HepG2 (cell line): Measurements from ENCODE around the gene USP24. TPM values are rescaled to one million over a fixed set of nuclear protein-coding genes. Genes with fewer than 3 reads are reported as not detected.

Experiments
- NFATC3 ChIP-seq: sonication (generic); formaldehyde crosslinking; IDR thresholded peaks from 2 replicates; pipeline ENCODE4 v1.5.1; 2020; ENCODE audit warnings: mild to moderate bottlenecking, missing genetic modification reagents
- SMC3 ChIP-seq: IDR thresholded peaks from 2 replicates; pipeline ENCODE4 v1.6.1; 2011; ENCODE audit warnings: low read length, improper control_type of control experiment
- ZBTB20 ChIP-seq: sonication (generic); formaldehyde crosslinking; IDR thresholded peaks from 2 replicates; pipeline ENCODE4 v1.8.1; 2023; ENCODE audit warnings: missing genetic modification reagents, low read depth, mild to moderate bottlenecking, borderline replicate concordance
- ZBTB40 ChIP-seq, 2 experiments: fragments of 450-650 bp in 1 of 2; sonication (generic) in 1 of 2; formaldehyde crosslinking in 1 of 2; IDR thresholded peaks; 2 replicates each; pipeline versions ENCODE4 v1.6.1 to v1.8.0; 2016 to 2022; ENCODE audit warnings: antibody characterized with exemption in 1 of 2, mild to moderate bottlenecking in 1 of 2, missing genetic modification reagents in 1 of 2
- polyA plus RNA-seq, 8 experiments: library from polyadenylated mRNA; depleted of rRNA in 3 of 8; stranded (reverse) in 7 of 8; unstranded in 1 of 8; fragments of >200 nt; fragmentation: Illumina TruSeq in 4 of 8; extraction: Trizol in 4 of 8; gene quantifications; 2 replicates each; pipeline versions ENCODE4 v1.2.1 to v1.2.3, GENCODE V29; 2011 to 2016; ENCODE audit warnings: low read depth in 4 of 8, missing spikeins in 1 of 8, mixed read lengths in 1 of 8; ENCODE audit not compliant: insufficient read depth in 1 of 8
- total RNA-seq, 5 experiments: library from RNA; depleted of rRNA; stranded (reverse); fragments of >200 nt; fragmentation: Illumina TruSeq; extraction: Trizol; gene quantifications; 2 replicates each; pipeline ENCODE4 v1.2.3, GENCODE V29; 2016; ENCODE audit warnings: low read depth in 1 of 5

Gene USP24
- total and polyA plus RNA-seq, 2 of the 13 experiments (the other 11 are each of a cell fraction or from before 2014, with no cell fraction given) = 18.8 to 47.6 TPM

GRCh38 chr1:55140546-55140983, 74.6 kb downstream of the USP24 start (continued):
- TF ChIP-seq ZBTB40 (IDR thresholded peaks at IDR 0.05) (no peak), ZBTB40 (CRISPR knock-in tag; IDR thresholded peaks at IDR 0.05) (no peak), SMC3 (peak; percentile 73), ZBTB20 (CRISPR knock-in tag) (no peak), NFATC3 (CRISPR knock-in tag) (no peak)
